Prostate gland (tissue), 2 donors: ENCODE results near the gene MEA1. TPM values are rescaled to one million over a fixed set of nuclear protein-coding genes. Genes with fewer than 3 reads are reported as not detected.

ENCODE experiments used
- DNase-seq: peaks from one replicate; pipeline ENCODE4 v3.0.0-alpha.2; 2019; ENCODE audit warnings: low spot score
- H3K27ac ChIP-seq, 2 donors: fragments of 200-600 bp; sonication (generic); 2 replicates each; pipeline ENCODE4 v1.5.1; 2017 to 2019
- H3K27me3 ChIP-seq: fragments of 200-600 bp; sonication (generic); replicated peaks from 2 replicates; pipeline ENCODE4 v1.5.1; 2019; ENCODE audit not compliant: insufficient read depth
- H3K36me3 ChIP-seq, 2 donors: fragments of 200-600 bp; sonication (generic); 1 replicate in 1 of 2; 2 replicates in 1 of 2; pipeline versions ENCODE4 v1.5.1 to v1.8.1; 2017 to 2019
- H3K4me1 ChIP-seq: fragments of 200-600 bp; sonication (generic); replicated peaks from 2 replicates; pipeline ENCODE4 v1.5.1; 2019
- H3K4me3 ChIP-seq, 2 donors: fragments of 200-600 bp; sonication (generic); 2 replicates each; pipeline ENCODE4 v1.5.1; 2017 to 2019
- H3K9me3 ChIP-seq: fragments of 200-600 bp; sonication (generic); 2 replicates; pipeline ENCODE4 v1.5.1; 2017
- CTCF ChIP-seq, 4 experiments: fragments of 200-600 bp in 2 of 4; fragments of 450-650 bp in 2 of 4; sonication (generic) in 2 of 4; IDR thresholded peaks; 1 replicate in 3 of 4; 2 replicates in 1 of 4; pipeline ENCODE4 v1.5.1; 2016 to 2019; ENCODE audit warnings: antibody characterized with exemption in 4 of 4, mild to moderate bottlenecking in 2 of 4, moderate library complexity in 2 of 4
- POLR2A ChIP-seq: fragments of 450-650 bp; IDR thresholded peaks from one replicate; pipeline ENCODE4 v1.6.1; 2016; ENCODE audit warnings: antibody characterized with exemption, mild to moderate bottlenecking
- POLR2AphosphoS5 ChIP-seq: sonication (generic); formaldehyde crosslinking; IDR thresholded peaks from one replicate; pipeline ENCODE4 v1.6.1; 2017; ENCODE audit warnings: antibody characterized with exemption
- WGBS: methylation state at CpG from one replicate; pipeline ENCODE4 v1.1.5; 2018; 5-methylcytosine and 5-hydroxymethylcytosine counted together
- intact Hi-C: fragments of 100-400 bp; cut with DNase I; formaldehyde crosslinking; loops from one replicate; pipeline ENCODE4 v1.14.2; 2022
- total RNA-seq, 2 donors: library from RNA; depleted of rRNA; stranded (reverse); fragments of >200 nt; gene quantifications; one replicate each; pipeline ENCODE4 v1.1.0, GENCODE V29; 2016

The MEA1 gene
- total RNA-seq, 2 donors from 2014 or later, result 67.9 to 95.9 TPM

GRCh38 chr6:42978839-42979522 is 34.8 kb downstream of the MEA1 start, which contains the start of gene PEX6:
TSS of gene PEX6 (minus strand) at chr6:42979181. CDS start at chr6:42979150, 31 bp downstream.
- no peak for TF ChIP-seq CTCF (IDR thresholded peaks at IDR 0.05)
- TF ChIP-seq POLR2AphosphoS5, result peak; percentile 55
- peak; percentile 16 for TF ChIP-seq POLR2A
- H3K9me3 ChIP-seq, result no peaks in the 10 kb centered on the region
- H3K27me3 ChIP-seq, result no peaks in the 10 kb centered on the region
- intact Hi-C loops, result no loop called here
- H3K27ac ChIP-seq, result peak within 1 kb of the TSS; percentile 79 to 91
- no peaks in the 10 kb centered on the region for H3K36me3 ChIP-seq
- H3K4me1 ChIP-seq, result peaks cover 4% of the 10 kb centered on the region
- DNase-seq, result peak; percentile 74
- H3K4me3 ChIP-seq, result peak within 1 kb of the TSS; percentile 84 to 91
- WGBS, result under 1% methylated on average over 31 of the region's 59 CpGs

GRCh38 chr6:42978487-42978838 is 35.3 kb downstream of the MEA1 start:
- Histone ChIP-seq H3K27me3 (no peaks in the 10 kb centered on the region), H3K4me3 (peak overlapping the region; percentile 84 to 91), H3K4me1 (peaks cover 4% of the 10 kb centered on the region), H3K36me3 (no peaks in the 10 kb centered on the region), H3K27ac (peak overlapping the region; percentile 79 to 91), H3K9me3 (no peaks in the 10 kb centered on the region)
- 4% methylated on average over 6 of the region's 28 CpGs for WGBS
- TF ChIP-seq POLR2AphosphoS5 (no peak), CTCF (IDR thresholded peaks at IDR 0.05) (no peak), POLR2A (no peak)
- intact Hi-C loops, result no loop called here
- no peak for DNase-seq

GRCh38 chr6:42974919-42975505 is 38.7 kb downstream of the MEA1 start:
- 60% methylated on average over 5 of the region's 5 CpGs for WGBS
- intact Hi-C loops, result no loop called here

GRCh38 chr6:42973926-42974325 is 39.8 kb downstream of the MEA1 start:
- 97% methylated on average over 3 of the region's 3 CpGs for WGBS
- Histone ChIP-seq H3K9me3 (no peaks in the 10 kb centered on the region), H3K27ac (no peak overlapping the region), H3K4me1 (no peaks in the 10 kb centered on the region), H3K4me3 (no peak overlapping the region), H3K27me3 (no peaks in the 10 kb centered on the region), H3K36me3 (no peaks in the 10 kb centered on the region)
- DNase-seq, result no peak
- intact Hi-C loops, result no loop called here
- TF ChIP-seq CTCF (IDR thresholded peaks at IDR 0.05) (no peak), POLR2AphosphoS5 (no peak), POLR2A (no peak)

More at GRCh38 chr6:42974919-42975505, 38.7 kb downstream of the MEA1 start:
- no peak overlapping the region for H3K4me3 ChIP-seq
- H3K36me3 ChIP-seq, result no peaks in the 10 kb centered on the region
- no peak for DNase-seq
- no peak overlapping the region for H3K27ac ChIP-seq
- no peaks in the 10 kb centered on the region for H3K9me3 ChIP-seq
- H3K27me3 ChIP-seq, result no peaks in the 10 kb centered on the region
- TF ChIP-seq POLR2A (no peak), CTCF (IDR thresholded peaks at IDR 0.05) (no peak), POLR2AphosphoS5 (no peak)
- peaks cover 3% of the 10 kb centered on the region for H3K4me1 ChIP-seq
